T-helper 1 cell (primary cell): ENCODE measurements around the gene EVA1C.
"Not testable (repeated sequence)": the region's sequence is repeated elsewhere in the genome, so short reads cannot be mapped to it uniquely, and the experiment has no call there.

Experiments used
- DNase-seq, 5 donors: peaks; one replicate each; pipeline ENCODE4 v3.0.0-alpha.2; 2012 to 2020

The EVA1C gene

GRCh38 chr21:32506411-32506965 lies 94.0 kb downstream of the EVA1C start:
- not testable (repeated sequence) for DNase-seq

DNA sequence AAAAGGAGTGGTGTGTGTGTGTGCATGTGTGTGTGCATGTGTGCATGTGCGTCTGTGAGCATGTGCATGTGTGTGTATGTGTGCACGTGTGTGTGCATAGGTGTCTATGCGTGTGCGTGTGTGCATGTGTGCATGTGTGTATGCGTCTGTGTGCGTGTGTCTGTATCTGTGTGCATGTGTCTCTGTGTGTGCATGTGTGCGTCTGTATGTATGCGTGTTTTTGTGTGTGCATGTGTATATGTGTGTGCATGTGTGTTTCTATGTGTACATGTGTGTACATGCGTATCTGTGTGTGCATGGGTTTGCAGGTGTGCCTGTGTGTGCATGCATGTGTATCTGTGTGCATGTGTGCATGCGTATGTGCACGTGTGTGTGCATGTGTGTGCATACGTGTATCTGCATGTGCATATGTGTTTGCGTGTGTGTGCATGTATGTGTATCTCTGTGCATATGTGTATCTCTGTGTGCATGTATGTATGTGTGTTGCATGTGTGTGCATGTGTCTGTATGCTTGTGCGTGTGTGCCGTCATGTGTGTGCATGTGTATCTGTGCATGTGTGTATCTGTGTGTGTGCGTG lies 94.9 kb downstream of the EVA1C start:
- DNase-seq = no peak

GRCh38 chr21:32508036-32508435 lies 95.5 kb downstream of the EVA1C start:
- not testable (repeated sequence) for DNase-seq

- DNase-seq = no peak
These were observed 96.1 kb downstream of the EVA1C start for GRCh38 chr21:32508558-32508957.

DNA sequence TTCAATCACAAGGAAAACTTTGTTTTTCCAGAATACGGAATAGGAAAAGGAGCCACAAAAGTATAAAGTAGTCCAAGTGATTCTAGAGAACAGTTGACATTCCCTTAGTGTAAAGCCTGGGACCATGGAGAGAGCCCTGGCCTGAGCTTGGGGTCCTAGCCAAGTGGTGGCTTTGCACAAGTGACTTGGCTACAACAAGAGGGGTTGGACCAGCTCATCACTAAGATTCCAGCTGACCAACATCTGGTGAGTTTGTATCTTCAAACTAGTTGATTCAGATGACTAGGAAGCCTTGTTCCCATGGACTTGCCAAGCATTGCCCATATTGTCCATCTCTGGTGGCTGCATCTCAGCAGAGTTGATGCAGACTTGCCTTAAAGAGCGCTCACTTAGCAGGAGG lies 96.5 kb downstream of the EVA1C start:
- DNase-seq = not testable (repeated sequence)

DNA sequence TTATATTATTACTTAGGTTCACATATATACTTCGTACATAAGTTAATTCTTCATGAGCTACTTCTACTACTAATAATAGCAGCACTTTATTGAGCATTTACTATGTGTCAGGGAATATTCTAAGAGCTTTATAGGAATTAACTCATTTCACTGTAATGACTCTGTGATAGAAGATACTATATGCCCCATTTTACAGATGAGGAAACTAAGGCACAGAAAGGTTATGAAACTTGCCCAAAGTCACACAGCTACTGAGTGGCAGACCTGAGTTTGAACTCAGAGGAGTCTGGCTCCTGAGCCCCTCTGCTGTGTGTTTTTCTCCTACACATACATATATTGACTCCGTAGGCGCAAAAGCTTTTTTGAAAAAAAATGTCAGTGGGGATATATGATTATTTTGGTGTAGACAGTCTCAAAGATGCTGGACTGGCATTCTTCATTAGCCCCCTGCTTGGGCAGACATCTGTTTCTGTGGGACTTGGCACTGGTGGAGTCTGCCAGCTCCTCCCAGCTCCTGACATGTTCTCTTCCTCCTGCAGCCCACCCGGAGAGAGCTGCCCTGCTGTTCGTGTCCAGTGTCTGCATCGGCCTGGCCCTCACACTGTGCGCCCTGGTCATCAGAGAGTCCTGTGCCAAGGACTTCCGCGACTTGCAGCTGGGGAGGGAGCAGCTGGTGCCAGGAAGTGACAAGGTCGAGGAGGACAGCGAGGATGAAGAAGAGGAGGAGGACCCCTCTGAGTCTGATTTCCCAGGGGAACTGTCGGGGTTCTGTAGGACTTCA lies 102.0 kb downstream of the EVA1C start:
- DNase-seq = no peak

DNA sequence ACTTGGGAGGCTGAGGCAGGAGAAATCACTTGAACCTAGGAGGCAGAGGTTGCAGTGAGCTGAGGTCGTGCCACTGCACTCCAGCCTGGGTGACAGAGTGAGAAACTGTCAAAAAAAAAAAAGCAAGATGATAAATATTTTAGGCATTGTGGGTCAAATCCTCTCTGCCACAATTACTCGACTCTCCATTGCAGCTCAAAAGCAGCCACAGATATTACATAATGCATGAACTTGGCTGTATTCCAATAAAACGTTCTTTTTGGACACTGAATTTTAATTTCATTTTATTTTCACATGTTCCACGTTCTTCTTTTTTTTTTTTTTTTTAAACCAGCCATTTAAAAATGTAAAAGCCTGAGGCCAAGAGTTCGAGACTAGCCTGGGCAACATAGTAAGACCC lies 103.4 kb downstream of the EVA1C start:
- no peak for DNase-seq

DNA sequence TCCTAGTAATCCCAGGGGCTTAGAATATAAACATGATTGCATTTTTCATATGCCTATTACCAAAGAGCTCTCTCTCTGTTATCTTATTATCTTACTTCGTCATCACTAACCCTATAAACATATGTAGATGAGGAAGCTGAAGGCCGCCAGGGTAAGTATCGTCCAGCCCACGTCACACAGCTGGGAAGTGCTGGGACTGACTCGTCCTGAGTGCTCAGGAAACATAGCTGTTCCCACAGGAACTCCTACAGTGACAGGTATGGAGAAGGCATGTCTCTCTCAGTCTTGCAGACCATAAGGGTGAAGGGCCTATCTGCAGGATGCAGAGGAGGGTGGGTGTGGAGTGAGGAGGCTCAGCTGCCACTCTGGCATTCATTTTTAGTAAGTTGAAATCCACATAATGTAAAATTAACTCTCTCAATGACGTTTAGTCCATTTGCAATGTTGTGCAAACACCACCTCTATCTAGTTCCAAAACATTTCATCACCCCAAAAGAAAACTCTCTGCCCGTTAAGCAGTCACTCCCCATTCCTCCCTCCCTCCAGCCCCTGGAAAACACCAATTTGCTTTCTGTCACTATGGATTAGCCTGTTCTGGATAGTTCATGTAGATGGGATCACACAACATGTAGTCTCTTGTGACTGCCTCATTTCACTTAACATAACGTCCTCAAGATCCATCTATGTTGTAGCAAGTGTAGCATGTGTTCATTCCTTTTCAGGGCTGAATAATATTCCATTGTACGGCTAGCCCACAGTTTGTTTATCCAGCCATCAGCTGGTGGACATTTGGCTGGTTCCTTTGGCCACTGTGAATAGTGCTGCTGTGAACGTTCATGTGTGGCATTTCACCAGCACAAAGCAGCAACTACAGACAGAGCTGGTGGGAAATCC lies 104.5 kb downstream of the EVA1C start:
- DNase-seq = no peak

- no peak for DNase-seq
These were observed 107.7 kb downstream of the EVA1C start for GRCh38 chr21:32519945-32520874.

GRCh38 chr21:32520875-32521735 lies 108.6 kb downstream of the EVA1C start:
- DNase-seq = no peak

DNA sequence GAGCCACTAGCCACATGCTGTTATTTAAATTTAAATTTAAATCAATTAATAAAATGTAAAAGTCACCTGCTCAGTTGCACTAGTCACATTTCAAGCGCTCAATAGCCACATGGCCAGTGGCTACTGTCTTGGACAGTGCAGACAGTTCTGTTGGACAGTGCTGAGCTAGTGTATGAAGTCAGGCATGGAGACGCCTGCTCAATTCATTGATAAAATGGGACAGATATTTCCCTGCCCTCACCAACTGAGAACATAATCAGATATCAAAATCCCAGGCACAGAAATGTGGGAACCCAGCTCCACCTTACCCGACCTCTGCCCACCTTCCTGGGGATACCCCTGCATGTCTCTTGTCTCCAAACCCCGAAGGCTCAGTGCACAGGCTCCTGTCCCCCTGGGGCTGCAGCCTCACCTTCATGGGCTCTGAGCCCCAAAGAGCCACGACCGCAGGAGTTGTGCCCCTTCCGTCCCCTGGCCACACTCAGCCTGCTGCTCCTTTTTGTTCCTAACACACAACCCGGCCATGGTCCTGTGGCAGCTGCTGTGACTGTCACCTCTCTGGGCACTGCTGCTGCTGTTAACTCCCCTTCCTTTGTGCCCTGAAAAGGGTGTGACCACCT lies 109.3 kb downstream of the EVA1C start:
- no peak for DNase-seq

- no peak for DNase-seq
These were observed 111.0 kb downstream of the EVA1C start for GRCh38 chr21:32523463-32523862.

GRCh38 chr21:32523988-32524719 lies 111.6 kb downstream of the EVA1C start:
- no peak for DNase-seq

- no peak for DNase-seq
These were observed 112.8 kb downstream of the EVA1C start for GRCh38 chr21:32525282-32525681.

DNA sequence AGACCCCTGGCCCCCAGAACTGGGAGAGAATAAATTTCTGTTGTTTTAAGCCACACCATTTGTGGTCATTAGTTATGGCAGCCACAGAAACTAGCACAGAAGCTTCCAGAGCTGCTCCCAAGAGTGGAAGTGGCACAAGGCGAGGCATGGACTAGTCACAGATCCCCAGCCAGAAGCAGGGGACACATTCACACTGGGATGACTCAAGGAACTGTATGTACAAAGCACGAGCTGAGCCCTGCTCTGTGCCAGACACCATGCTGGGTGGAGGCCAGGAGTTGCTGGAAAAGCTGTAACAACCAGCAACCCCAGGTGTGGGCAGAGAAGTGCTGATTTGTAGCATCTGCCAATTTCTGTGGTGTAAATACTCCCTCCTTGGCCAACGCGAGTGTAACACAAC lies 117.2 kb downstream of the EVA1C start:
- DNase-seq = no peak

DNA sequence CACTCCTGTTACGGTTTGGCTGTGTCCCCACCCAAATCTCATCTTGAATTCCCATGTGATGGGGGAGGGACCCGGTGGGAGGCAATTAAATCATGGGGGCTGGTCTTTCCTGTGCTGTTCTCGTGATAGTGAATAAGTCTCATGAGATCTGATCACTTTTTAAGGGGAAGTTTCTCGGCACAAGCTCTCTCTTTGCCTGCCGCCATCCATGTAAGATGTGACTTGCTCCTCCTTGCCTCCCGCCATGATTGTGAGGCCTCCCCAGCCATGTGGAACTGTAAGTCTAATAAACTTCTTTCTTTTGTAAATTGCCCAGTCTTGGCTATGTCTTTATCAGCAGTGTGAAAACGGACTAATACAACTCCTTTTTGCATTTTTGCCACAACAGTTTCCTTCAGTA lies 118.3 kb downstream of the EVA1C start:
- not testable (repeated sequence) for DNase-seq

DNA sequence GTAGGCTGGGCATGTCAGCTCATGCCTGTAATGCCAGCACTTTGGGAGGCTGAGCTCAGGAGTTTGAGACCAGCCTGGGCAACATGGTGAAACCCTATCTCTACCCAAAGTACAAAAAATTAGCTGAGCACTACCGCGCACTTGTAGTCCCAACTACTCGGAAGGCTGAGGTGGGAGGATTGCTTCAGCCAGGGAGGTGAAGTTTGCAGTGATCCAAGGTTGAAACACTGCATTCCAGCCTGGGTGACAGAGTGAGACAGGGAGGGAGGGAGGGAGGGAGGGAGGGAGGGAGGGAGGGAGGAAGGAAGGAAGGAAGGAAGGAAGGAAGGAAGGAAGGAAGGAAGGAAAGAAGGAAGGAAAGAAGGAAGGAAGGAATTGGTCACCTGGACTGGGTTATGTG lies 119.1 kb downstream of the EVA1C start:
- DNase-seq = not testable (repeated sequence)

DNA sequence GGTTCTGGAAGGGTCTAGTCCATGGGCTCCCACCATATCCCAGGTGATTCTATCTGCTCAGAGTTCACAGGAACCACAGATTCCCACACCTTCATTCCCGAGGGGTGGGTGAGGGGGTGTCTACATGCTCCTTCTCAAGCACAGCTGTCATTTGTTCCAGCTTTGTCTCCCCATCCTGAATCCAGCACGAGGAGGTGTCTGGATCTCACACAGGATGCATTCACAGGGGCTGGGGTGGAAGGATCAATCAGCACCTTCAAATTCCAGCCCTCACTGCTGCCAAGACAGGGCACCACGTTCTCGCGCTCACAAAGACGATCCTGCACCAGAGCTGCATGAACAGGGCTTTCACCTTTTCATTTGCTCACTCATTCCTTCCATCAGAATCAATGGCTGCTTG lies 120.1 kb downstream of the EVA1C start:
- DNase-seq = no peak

DNA sequence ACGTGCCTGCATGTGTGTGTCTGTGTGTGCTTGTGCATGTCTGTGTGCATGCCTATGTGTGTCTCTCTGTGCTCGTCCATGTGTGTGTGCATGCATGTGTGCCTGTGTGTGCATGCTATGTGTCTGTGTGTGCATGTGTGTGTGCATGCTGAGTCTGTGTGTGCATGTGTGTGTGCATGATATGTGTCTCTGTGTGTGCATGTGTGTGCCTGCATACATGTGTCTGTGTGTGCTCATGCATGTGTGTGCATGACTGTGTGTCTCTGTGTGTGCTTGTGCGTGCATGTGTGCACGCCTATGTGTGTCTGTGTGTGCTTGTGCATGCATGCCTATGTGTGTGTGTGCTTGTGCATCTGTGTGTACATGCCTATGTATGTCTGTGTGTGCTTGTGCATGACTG lies 120.5 kb downstream of the EVA1C start:
- DNase-seq = no peak

DNA sequence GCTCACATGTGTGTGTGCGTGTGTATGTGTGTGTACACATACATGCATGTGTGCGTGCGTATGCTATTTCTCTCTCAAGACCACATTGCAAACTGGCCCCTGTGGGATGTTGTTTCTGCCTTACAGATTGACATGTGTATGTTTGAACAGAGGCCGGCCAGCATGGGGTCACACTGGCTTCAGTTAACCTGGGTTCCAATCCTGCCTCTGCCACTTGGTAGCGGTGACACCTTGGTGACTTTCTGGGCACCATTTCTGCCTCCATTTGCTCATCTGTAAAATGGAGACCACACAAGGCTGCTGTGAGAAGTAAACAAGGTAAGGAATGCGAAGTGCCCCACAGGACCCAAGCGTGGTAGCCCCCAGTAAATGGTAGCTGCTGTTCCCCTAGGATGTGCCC lies 121.1 kb downstream of the EVA1C start:
- DNase-seq = no peak
